Erythroblast (primary cell): Measurements from ENCODE around the gene ISM1.

Experiments used
- GATA1 ChIP-seq: IDR thresholded peaks from 2 replicates; pipeline ENCODE4 v1.6.1; 2011; ENCODE audit warnings: low read depth, mild to moderate bottlenecking, control low read depth, low read length, moderate library complexity
- POLR2A ChIP-seq: IDR thresholded peaks from 2 replicates; pipeline ENCODE4 v1.6.1; 2011; ENCODE audit warnings: mild to moderate bottlenecking, low read length

GRCh38 chr20:13262302-13262650 lies 41.2 kb downstream of the ISM1 start:
- TF ChIP-seq POLR2A: no peak
- no peak for TF ChIP-seq GATA1
